KMS-11 (cell line): ENCODE measurements around the gene WIPF3.

Experiments
- H2AFZ ChIP-seq: fragments of 200-600 bp; sonication (generic); 2 replicates; pipeline ENCODE4 v1.6.1; 2016; ENCODE audit warnings: antibody characterized with exemption, mixed run types, low read depth
- H3K27ac ChIP-seq: fragments of 200-600 bp; sonication (generic); 2 replicates; pipeline ENCODE4 v1.6.1; 2016; ENCODE audit warnings: mild to moderate bottlenecking, mixed run types
- H3K27me3 ChIP-seq: fragments of 200-600 bp; sonication (generic); 2 replicates; pipeline ENCODE4 v1.6.1; 2017; ENCODE audit warnings: mild to moderate bottlenecking, low read depth, mixed run types, moderate library complexity; ENCODE audit not compliant: insufficient read depth
- H3K36me3 ChIP-seq: fragments of 200-600 bp; sonication (generic); 2 replicates; pipeline ENCODE4 v1.6.1; 2017; ENCODE audit warnings: mild to moderate bottlenecking, mixed run types; ENCODE audit not compliant: insufficient read depth
- H3K4me1 ChIP-seq: fragments of 200-600 bp; sonication (generic); 2 replicates; pipeline ENCODE4 v1.6.1; 2016; ENCODE audit warnings: mild to moderate bottlenecking, low read depth, mixed run types; ENCODE audit not compliant: poor library complexity, severe bottlenecking
- H3K4me2 ChIP-seq: fragments of 200-600 bp; sonication (generic); 2 replicates; pipeline ENCODE4 v1.7.0; 2016; ENCODE audit warnings: mild to moderate bottlenecking, mixed run types
- H3K4me3 ChIP-seq: fragments of 200-600 bp; sonication (generic); IDR thresholded peaks from 2 replicates; pipeline ENCODE4 v1.6.1; 2017; ENCODE audit warnings: low read depth, low read length, mixed read lengths; ENCODE audit not compliant: insufficient read depth
- H3K79me2 ChIP-seq: fragments of 200-600 bp; sonication (generic); 2 replicates; pipeline ENCODE4 v1.6.1; 2016; ENCODE audit warnings: low read depth, mixed run types; ENCODE audit not compliant: insufficient read depth
- H3K9ac ChIP-seq: fragments of 200-600 bp; sonication (generic); 2 replicates; pipeline ENCODE4 v1.6.1; 2016; ENCODE audit warnings: mild to moderate bottlenecking, mixed run types
- H4K20me1 ChIP-seq: fragments of 200-600 bp; sonication (generic); 2 replicates; pipeline ENCODE4 v1.6.1; 2016; ENCODE audit warnings: mild to moderate bottlenecking, mixed run types; ENCODE audit not compliant: insufficient read depth
- TF ChIP-seq, protein P1 (sequence below): fragments of 200-600 bp; sonication (generic); conservative IDR thresholded peaks from 2 replicates; pipeline ENCODE4 v1.6.1; 2017; ENCODE audit warnings: low read depth, mild to moderate bottlenecking, antibody characterized with exemption, low read length, moderate library complexity, mixed read lengths

The WIPF3 gene

DNA sequence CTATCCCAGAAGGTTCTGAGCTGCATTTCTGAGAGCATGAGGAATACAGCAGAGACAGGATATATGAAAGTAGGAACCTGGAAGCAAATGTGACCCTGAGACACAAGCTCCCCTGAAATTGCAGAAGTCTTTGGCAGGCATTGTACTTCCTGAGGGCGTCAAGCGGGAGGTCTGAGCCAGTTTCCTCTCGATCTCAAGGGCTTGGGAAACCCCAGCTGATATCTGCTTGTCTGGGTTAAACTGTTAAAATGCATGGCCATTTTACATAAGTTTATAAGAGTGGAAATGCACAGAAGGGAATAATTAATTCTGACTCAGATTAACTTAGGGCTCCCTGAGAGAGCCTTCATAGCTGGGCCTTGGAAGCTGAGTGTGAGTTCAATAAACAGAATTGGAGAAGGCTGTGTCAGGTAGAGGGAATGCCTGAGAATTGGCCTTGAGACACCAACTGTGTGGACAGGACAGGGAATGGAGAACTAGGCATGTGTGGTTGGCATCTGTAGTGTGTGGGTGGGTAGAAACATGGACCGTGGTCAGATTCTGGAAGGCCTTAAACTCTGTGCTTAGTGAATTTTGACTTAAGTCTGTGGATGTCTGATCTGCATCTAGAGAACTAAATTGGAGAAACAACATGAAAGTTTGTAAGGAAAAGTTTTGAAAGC is 53.3 kb downstream of the WIPF3 start:
- Histone ChIP-seq H4K20me1 (no peaks in the 10 kb centered on the region), H3K27me3 (no peaks in the 10 kb centered on the region), H2AFZ (no peak overlapping the region), H3K4me3 (no peak overlapping the region), H3K79me2 (no peaks in the 10 kb centered on the region), H3K27ac (no peak overlapping the region), H3K9ac (no peak overlapping the region), H3K4me2 (no peak overlapping the region), H3K4me1 (no peaks in the 10 kb centered on the region), H3K36me3 (no peaks in the 10 kb centered on the region)
- TF ChIP-seq, protein P1, sequence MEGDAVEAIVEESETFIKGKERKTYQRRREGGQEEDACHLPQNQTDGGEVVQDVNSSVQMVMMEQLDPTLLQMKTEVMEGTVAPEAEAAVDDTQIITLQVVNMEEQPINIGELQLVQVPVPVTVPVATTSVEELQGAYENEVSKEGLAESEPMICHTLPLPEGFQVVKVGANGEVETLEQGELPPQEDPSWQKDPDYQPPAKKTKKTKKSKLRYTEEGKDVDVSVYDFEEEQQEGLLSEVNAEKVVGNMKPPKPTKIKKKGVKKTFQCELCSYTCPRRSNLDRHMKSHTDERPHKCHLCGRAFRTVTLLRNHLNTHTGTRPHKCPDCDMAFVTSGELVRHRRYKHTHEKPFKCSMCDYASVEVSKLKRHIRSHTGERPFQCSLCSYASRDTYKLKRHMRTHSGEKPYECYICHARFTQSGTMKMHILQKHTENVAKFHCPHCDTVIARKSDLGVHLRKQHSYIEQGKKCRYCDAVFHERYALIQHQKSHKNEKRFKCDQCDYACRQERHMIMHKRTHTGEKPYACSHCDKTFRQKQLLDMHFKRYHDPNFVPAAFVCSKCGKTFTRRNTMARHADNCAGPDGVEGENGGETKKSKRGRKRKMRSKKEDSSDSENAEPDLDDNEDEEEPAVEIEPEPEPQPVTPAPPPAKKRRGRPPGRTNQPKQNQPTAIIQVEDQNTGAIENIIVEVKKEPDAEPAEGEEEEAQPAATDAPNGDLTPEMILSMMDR, result no peak

DNA sequence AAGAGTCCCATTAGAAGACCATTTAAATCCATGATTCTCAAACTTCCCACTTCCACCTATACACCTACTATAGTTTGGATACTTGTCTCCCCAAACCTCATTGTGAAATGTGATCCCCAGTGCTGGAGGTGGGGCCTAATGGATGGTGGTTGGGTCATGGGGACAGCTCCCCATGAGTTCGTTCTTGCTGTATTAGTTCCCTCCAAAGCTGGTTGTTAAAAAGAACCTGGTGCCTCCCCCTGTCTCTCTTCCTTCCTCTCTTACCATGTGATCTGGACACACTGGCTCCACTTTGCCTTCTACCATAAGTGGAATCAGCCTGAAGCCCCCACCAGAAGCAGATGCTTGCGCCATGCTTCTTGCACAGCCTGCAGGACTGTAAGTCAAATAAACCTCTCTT is 53.9 kb downstream of the WIPF3 start:
- H3K4me2 ChIP-seq, result no peak overlapping the region
- H3K4me3 ChIP-seq, result no peak overlapping the region
- no peak overlapping the region for H2AFZ ChIP-seq
- no peaks in the 10 kb centered on the region for H3K79me2 ChIP-seq
- H3K36me3 ChIP-seq, result no peaks in the 10 kb centered on the region
- H4K20me1 ChIP-seq, result no peaks in the 10 kb centered on the region
- H3K27ac ChIP-seq, result no peak overlapping the region
- H3K9ac ChIP-seq, result no peak overlapping the region
- TF ChIP-seq, protein P1, result no peak
- no peaks in the 10 kb centered on the region for H3K4me1 ChIP-seq
- no peaks in the 10 kb centered on the region for H3K27me3 ChIP-seq

DNA sequence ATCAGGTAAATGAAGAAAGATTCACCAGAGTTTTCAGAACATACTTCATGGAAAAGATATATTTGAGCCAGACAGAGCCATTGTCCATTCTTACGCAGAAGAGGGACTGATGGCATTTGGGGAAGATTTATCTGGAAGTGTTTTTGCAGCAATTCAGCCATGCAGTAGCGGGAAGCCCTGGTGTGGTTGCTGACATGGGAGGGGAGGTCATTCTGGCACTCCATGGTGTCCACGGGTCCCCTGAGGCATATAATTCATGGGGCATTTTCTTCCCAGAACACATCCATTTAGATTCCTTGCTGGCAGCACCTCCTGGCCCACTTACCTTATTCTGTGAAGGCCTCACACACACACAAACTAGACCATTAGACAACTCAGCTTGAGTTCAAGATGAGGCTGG is 55.6 kb downstream of the WIPF3 start:
- Histone ChIP-seq H4K20me1 (no peaks in the 10 kb centered on the region), H2AFZ (no peak overlapping the region), H3K27me3 (no peaks in the 10 kb centered on the region), H3K4me3 (no peak overlapping the region), H3K36me3 (no peaks in the 10 kb centered on the region), H3K9ac (no peak overlapping the region), H3K4me2 (no peak overlapping the region), H3K79me2 (no peaks in the 10 kb centered on the region), H3K27ac (no peak overlapping the region), H3K4me1 (peaks cover 8% of the 10 kb centered on the region)
- TF ChIP-seq, protein P1, result no peak

DNA sequence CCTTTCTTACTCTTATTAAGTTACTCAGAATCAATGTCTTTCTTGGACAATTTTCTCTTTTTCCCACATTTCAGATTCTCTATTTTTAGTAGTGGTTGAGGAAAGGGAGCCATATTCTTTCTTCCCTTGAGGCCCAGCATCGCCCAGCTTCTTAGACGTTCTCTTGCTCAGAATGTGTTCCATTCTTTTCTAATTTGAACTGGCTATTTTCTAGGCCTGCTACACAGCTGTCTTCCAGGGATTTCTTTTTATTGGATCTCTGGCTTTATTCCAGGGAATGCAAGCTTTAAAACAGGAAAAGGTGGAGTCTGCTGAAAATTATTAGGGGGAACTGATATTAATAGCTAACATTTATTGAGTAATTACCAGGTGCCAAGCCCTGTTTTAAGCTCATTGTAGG is 58.3 kb downstream of the WIPF3 start:
- Histone ChIP-seq H2AFZ (no peak overlapping the region), H3K9ac (no peak overlapping the region), H4K20me1 (no peaks in the 10 kb centered on the region), H3K36me3 (no peaks in the 10 kb centered on the region), H3K27me3 (no peaks in the 10 kb centered on the region), H3K27ac (no peak overlapping the region), H3K4me3 (no peak overlapping the region), H3K79me2 (no peaks in the 10 kb centered on the region), H3K4me2 (no peak overlapping the region), H3K4me1 (peaks cover 10% of the 10 kb centered on the region)
- TF ChIP-seq, protein P1, result no peak
